ENCODE data around the gene EGR1. TPM values are rescaled to one million over a fixed set of nuclear protein-coding genes. Genes with fewer than 3 reads are reported as not detected.
A peak's percentile ranks its signal among the peaks of the same experiment; 100 is the strongest.

Gene EGR1
- total RNA-seq, 2 experiments from 2014 or later = 5.7 to 6.2 TPM

- H3K27ac Mint-ChIP-seq = peak overlapping the region; percentile 24
- no peak for TF ChIP-seq CTCF (IDR thresholded peaks at IDR 0.05)
- DNase-seq (no peak), ATAC-seq (ENCODE audit: poor library complexity) (no peak)
- Histone ChIP-seq H3K36me3 (ENCODE audit: insufficient read depth, low read length) (peaks cover 2% of the 10 kb centered on the region), H3K4me1 (ENCODE audit: insufficient read depth, low read length) (no peaks in the 10 kb centered on the region), H3K27me3 (ENCODE audit: control insufficient read depth in 1 of 2, insufficient read depth in 2 of 2, low read length in 2 of 2) (no peaks in the 10 kb centered on the region), H3K9me3 (ENCODE audit: control insufficient read depth in 1 of 2, insufficient read depth in 1 of 2, low read length in 2 of 2) (no peaks in the 10 kb centered on the region), H3K27ac (ENCODE audit: low read depth in 1 of 2, low read length in 2 of 2) (no peak overlapping the region), H3K4me3 (ENCODE audit: low read length) (no peak overlapping the region)
- intact Hi-C loops (cut with DNase I, micrococcal nuclease) = loop anchor here in 1 of 2 experiments (2.0 kb wide), 1 partner anchor 37 kb away; the partner anchor contains the start of gene EGR1
- ChIA-PET CTCF (no interaction called here), POLR2A (no interaction called here)
- H3K36me3 Mint-ChIP-seq (ENCODE audit: low read depth) = peaks cover 1% of the 10 kb centered on the region
- no peaks in the 10 kb centered on the region for H3K27me3 Mint-ChIP-seq
- no peaks in the 10 kb centered on the region for H3K9me3 Mint-ChIP-seq
- H3K4me3 Mint-ChIP-seq = no peak overlapping the region
- no peaks in the 10 kb centered on the region for H3K4me1 Mint-ChIP-seq (ENCODE audit: low read depth)
These were observed 36.8 kb downstream of the EGR1 start for GRCh38 chr5:138502121-138502520.

- H3K27ac Mint-ChIP-seq = no peak overlapping the region
- H3K36me3 Mint-ChIP-seq (ENCODE audit: low read depth) = peaks cover 5% of the 10 kb centered on the region
- no peaks in the 10 kb centered on the region for H3K27me3 Mint-ChIP-seq
- ATAC-seq (ENCODE audit: poor library complexity) = no peak
- Histone ChIP-seq H3K4me1 (ENCODE audit: insufficient read depth, low read length) (no peaks in the 10 kb centered on the region), H3K27me3 (ENCODE audit: control insufficient read depth in 1 of 2, insufficient read depth in 2 of 2, low read length in 2 of 2) (no peaks in the 10 kb centered on the region), H3K4me3 (ENCODE audit: low read length) (no peak overlapping the region), H3K9me3 (ENCODE audit: control insufficient read depth in 1 of 2, insufficient read depth in 1 of 2, low read length in 2 of 2) (no peaks in the 10 kb centered on the region), H3K36me3 (ENCODE audit: insufficient read depth, low read length) (peaks cover 5% of the 10 kb centered on the region), H3K27ac (ENCODE audit: low read depth in 1 of 2, low read length in 2 of 2) (no peak overlapping the region)
- no peak overlapping the region for H3K4me3 Mint-ChIP-seq
- no peak for TF ChIP-seq CTCF (IDR thresholded peaks at IDR 0.05)
- intact Hi-C loops (cut with DNase I, micrococcal nuclease) = loop anchor here in 1 of 2 experiments (2.0 kb wide), 1 partner anchor 38 kb away; the partner anchor contains the start of gene EGR1
- no peaks in the 10 kb centered on the region for H3K9me3 Mint-ChIP-seq
- CTCF ChIA-PET = interaction anchor here (1.9 to 2.9 kb wide), 3 partner anchors 10 to 52 kb away, joined by 4 to 46 read pairs (median 38); partner anchors contain the start of gene EGR1
- DNase-seq = no peak
- H3K4me1 Mint-ChIP-seq (ENCODE audit: low read depth) = no peaks in the 10 kb centered on the region
- POLR2A ChIA-PET = interaction anchor here (2.8 kb wide), 1 partner anchor 38 kb away, joined by 17 read pairs; the partner anchor contains the start of gene EGR1
These were observed 37.2 kb downstream of the EGR1 start for GRCh38 chr5:138502521-138502920.

- Mint-ChIP-seq H3K4me1 (ENCODE audit: low read depth) (no peaks in the 10 kb centered on the region), H3K27me3 (no peaks in the 10 kb centered on the region), H3K27ac (no peak overlapping the region), H3K4me3 (no peak overlapping the region), H3K36me3 (ENCODE audit: low read depth) (peaks cover 17% of the 10 kb centered on the region), H3K9me3 (no peaks in the 10 kb centered on the region)
- peak; percentile 79 for ATAC-seq (ENCODE audit: poor library complexity)
- ChIA-PET CTCF (interaction anchor here (0.7 to 2.9 kb wide), 11 partner anchors 9 to 151 kb away, joined by 3 to 46 read pairs (median 4); partner anchors contain the start of genes EGR1, KDM3B and REEP2), POLR2A (interaction anchor here (0.6 to 2.8 kb wide), 3 partner anchors 39 to 53 kb away, joined by 3 to 17 read pairs (median 4); partner anchors contain the start of gene EGR1)
- H3K4me1 ChIP-seq (ENCODE audit: insufficient read depth, low read length) = no peaks in the 10 kb centered on the region
- peaks cover 16% of the 10 kb centered on the region for H3K36me3 ChIP-seq (ENCODE audit: insufficient read depth, low read length)
- intact Hi-C loops (cut with DNase I, micrococcal nuclease) = loop anchor here (1.0 to 2.0 kb wide), 3 partner anchors 39 to 53 kb away; partner anchors contain the start of gene EGR1 (in 1 of the 2)
- no peaks in the 10 kb centered on the region for H3K27me3 ChIP-seq (ENCODE audit: control insufficient read depth in 1 of 2, insufficient read depth in 2 of 2, low read length in 2 of 2)
- peak in 6 of 14 experiments; percentile 20 to 78 (median 51) for DNase-seq
- H3K9me3 ChIP-seq (ENCODE audit: control insufficient read depth in 1 of 2, insufficient read depth in 1 of 2, low read length in 2 of 2) = no peaks in the 10 kb centered on the region
- H3K4me3 ChIP-seq (ENCODE audit: low read length) = no peak overlapping the region
- no peak overlapping the region for H3K27ac ChIP-seq (ENCODE audit: low read depth in 1 of 2, low read length in 2 of 2)
- TF ChIP-seq CTCF (IDR thresholded peaks at IDR 0.05) = peak; percentile 74
These were observed 38.4 kb downstream of the EGR1 start for GRCh38 chr5:138503487-138504270.

Data from CD4-positive, alpha-beta T cell (primary cell).